GM19455 (cell line): ENCODE measurements around the gene SNPH.

Source experiments
- ATAC-seq: cut with Tn5 transposase; IDR thresholded peaks from one replicate; pipeline ENCODE4 v1.9.1; 2021; ENCODE audit not compliant: unreplicated experiment

The SNPH gene

DNA sequence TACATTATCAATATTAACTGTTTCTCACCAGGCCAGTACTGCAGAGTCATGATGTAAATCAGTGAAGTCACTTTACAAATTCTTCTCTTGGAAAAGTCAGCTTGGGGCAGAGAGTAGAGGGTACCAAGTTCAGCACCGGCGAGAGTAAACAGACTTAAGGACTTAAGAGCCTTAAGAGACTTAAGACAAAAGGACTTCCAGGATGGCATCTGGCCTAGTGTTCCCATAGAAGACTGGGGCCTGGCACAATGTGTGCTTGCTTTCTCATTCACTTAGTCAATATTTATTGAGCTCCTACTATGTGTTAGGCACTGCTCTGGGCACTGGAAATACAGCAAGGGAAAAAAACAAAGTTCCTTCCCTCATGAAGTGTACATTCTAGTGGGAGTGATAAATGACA, 1.4 kb upstream of the SNPH start:
- ATAC-seq: no peak

DNA sequence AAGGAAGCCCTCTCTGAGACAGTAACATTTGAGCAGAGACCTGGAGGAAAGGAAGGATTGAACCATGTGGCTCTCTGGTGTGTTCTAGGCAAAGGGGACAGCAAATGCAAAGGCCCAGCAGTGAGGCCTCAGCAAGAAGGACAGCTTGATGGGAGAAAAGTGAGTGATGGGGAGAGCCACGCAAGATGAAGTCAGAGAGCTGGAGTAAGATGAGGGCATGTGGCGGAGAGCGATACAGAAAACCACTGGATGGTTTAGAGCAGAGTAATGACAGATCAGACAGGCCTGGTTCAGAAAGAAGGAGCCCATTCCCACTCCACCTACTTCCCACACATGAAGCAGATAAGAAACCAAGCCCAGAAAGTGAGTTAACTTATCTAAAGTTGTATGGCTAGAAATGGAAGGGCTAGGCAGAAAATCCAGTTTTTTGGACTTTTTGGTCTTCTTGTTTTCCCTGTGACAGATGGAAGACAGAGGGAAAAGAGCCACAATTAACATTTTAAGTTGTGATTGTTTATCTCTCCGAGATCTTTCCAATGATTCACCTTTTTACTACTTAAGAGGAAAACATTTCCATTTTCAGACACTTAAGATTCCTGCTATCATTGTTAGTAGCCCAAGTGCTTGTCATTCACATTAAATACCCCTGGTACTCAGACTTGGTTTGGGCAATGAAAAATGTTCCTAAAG, 723 bp upstream of the SNPH start:
- ATAC-seq: no peak

DNA sequence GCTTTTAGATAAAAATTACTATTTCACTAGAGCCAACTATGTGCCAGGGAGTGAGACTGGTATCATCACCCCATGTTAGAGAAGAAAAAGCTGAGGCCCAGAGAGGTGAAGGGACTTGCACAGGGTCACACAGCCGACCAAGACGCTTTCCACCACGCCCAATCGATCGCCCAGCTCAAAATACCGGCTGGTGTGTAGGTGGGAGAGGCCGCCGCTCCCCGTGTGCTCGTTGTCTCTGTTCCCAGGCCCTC, 253 bp upstream of the SNPH start:
- no peak for ATAC-seq

DNA sequence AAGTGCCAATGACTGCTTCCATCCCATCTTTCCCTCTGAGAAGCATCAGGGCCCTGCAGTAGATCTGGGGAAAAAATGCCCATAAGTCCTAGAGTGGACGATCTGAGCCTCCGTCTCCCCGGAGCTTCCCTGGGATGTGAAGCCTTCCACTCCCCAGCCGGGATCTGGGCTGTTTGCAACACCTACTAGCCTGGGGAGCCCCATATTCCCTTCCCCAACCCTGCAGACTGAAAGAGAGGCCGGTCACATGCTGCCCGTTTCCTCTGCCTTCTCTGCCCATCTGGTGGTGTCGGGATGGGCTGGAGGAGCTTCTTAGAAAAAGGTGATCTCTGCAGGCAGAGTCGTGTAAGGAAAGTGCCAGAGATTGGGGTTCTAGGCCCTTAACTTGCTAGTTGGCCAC, 1.1 kb downstream of the SNPH start:
- no peak for ATAC-seq

DNA sequence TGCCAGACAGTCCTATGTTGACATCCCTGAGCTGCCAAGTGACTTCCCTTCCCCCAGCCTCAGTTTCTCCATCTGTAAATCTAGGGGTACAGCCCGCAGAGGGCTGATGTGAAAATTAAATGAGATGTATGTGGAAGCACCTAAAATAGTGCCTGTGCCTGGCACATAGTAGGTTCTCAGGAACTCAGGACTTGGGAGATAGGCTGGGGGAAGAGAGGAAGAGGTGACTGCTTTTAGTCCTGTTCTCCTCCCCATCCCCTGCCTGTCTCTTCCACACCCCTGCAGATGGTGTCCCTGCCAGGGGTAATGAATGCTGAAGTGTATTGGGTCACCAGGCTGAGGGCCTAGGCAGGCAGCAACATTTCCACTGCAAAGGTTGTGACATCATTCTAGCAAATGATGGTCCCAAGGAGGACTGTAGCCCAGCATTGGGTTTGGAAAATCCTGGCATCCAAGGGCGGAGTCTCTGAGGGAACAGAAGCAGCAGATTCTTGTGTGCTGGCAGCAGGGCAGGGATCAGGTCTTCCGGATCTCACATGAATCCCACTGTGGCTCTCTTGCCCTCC, 1.8 kb downstream of the SNPH start:
- ATAC-seq: no peak

DNA sequence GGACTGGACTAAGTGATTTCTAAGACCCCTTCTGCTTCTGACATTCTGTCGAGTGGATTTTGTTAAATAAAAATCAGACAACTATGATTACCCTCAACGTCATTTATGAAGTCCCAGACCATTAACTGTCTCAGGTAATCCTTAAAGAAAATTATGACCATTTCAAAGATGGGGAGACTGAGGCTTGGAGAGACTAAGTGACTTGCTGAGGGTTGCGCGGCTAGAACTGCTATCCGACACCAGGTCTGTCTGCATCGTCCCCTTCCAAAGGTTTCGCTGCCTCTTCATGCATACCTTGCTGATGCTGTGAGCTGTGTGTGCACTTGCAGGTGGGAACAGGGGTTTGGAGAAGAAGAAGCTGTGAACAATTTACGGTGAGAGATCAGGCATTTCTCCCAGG, 3.1 kb downstream of the SNPH start:
- ATAC-seq: no peak

DNA sequence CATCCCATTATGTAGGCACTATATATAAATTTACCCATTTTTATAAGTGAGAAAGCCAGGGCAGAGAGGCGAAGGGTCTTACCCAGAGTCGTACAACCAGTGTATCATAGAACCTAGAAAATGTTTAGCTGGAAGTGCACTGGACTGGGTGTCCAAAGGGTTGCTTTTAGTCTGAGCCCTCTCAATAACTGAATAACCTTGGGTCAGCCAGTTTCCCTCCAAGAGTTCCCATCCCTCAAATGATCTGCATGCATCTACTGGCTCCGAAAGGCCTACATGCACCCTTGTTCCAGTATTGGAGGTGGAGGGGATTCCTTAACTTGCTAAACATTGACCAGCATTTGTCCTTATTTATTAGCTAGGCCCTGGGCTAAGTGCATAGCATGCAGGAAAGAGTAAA, 3.8 kb downstream of the SNPH start:
- ATAC-seq: no peak

DNA sequence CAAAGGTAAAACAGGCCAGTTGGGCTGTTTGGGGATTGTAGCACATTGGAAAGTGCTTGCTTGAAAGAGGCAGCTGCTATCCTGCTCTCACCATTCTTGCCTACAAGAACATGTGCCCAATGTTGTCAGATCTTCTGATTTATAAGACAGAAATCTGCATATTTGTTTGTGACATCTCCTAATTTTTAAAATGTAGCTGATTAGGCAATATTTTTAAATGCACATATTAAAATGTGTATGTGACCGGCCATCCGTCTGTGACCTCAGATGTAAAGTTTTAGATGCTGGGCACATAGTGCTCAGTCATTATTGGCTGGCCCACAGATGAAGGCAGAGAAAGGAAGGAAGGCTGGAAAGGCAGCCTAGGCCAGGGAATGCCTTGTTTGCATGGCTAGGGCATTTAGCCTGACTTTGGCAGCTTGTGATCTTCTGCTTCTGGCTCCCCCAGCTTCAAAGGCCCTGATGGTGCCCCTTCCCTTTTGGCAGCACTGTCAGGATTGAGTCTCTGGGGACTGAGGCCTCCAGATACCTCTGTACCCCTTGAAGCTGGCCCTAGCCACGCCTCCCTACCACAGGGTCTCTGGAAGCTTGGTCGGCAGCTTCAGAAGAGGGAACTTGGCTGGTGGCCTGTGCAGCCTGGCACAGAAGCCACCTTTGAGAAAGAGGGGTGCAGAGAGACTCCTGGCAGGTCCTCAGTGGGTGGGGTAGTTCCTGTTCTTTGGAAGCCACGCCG, 6.4 kb downstream of the SNPH start:
- no peak for ATAC-seq

DNA sequence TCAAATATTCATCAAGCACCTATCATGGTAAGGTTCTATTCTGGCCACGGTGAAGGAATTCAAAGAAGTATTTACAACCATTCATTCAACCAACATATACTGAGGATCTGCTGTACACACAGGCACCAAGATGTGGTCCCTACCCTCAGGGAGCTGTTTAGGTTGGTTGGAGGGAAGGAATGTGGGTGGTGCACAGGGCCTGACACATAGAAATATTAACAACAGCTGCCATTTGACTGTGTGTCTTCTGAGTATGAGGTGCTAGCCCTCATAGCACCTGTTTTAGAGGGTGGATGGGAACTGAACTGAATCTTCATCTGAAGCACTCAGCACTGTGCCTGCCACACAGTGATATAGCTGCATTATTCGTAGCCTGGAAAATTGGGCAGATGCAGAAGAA, 7.3 kb downstream of the SNPH start:
- ATAC-seq: no peak

DNA sequence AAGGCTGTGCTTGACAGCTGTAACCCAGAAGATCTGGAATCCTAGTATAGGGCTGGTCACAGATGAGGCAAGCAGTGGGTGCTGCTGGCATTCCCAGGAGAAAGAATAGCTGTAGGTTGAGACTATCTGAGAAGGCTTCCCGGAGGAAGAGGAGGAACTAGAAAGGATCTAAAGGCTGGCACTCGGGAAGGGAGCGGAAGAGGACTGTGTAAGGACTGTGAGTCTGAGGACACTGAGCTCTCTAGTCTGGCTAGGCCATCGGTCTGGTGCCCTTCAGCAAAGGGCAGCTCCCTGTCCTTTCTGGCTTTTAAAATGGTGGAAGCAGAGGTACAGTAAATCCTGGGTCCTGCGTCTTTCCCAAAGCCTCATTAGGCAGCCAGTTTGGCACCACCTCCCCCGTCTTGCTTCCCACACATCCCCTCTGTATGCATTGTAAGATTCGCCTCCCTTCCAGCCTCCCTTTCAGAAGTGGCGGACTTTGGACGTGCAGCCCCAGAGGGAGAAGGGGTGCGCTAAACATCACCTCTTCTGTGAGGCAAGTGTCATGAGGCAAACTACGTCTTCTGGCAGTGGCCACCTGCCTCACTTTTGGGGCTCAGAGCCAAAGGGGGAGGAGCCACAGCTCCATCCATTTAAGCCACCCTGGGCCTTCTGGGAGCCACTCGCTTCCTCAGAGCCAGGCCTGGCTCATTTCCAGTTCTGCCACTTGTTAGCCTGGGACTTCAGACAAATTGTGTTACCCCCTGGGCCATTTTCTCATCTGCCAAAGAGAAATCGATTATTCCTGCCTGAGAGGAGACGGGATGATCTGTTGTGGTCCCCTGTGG, 8.6 kb downstream of the SNPH start:
- ATAC-seq: no peak

DNA sequence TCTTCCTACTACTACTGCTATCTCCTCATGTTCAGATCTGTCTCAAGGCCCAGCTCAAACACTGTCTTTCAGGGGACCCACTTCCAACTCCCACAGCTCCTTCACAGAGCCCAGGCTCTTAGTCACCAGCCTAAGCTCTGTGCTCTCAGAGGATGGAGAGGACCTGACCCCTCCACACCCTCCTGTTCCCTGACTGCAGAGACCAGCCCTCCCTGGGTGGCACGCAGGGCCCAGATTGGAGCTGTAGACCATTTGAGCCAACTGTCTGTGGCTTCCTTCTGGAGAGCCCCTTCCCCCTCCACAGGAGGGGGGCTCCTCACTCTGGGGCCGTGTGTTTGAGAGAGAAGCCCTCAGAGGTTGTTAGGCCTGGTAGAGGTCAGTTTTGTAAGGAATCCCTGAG, 9.8 kb downstream of the SNPH start:
- no peak for ATAC-seq

DNA sequence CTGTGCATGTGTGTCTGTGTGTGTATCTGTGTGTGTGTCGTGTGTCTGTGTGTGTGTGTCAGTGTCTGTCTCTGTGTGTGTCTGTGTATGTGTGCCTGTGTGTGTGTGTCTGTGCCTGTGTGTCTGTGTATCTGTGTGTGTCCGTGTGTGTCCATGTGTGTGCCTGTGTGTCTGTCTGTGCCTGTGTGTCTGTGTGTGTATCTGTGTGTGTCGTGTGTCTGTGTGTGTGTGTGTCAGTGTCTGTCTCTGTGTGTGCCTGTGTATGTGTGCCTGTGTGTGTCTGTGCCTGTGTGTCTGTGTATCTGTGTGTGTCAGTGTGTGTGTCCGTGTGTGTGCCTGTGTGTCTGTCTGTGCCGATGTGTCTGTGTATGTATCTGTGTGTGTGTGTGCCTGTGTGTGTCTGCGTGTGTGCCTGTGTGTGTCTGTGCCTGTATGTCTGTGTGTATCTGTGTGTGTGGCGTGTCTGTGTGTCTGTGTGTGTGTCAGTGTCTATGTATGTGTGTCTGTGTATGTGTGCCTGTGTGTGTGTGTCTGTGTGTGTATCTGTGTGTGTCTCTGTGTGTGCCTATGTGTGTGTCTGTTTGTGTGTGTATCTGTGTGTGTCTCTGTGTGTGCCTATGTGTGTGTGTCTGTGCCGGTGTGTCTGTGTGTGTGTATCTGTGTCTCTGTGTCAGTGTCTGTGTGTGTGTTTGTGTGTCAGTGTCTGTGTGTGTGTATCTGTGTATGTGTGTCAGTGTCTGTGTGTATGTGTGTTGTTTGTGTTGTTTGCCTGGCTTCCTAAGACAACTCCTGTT, 11.6 kb downstream of the SNPH start:
- no peak for ATAC-seq

DNA sequence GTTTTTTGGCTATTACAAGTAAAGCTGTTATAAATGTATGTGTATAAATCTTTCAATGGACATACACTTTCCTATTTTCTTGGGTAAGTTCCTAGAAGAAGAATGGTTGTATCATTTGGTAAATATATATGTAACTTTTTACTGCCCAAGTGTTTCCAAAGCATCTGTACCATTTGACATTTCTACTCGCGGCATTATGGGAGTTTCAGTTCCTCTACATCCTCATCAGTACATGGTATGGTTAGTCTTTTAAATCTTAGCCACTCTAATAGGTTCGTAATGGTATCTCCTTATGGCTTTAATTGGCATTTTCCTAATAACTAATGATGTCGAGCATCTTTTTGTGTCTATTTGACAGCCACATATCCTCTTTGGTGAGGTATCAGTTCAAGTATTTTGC, 12.9 kb downstream of the SNPH start:
- no peak for ATAC-seq

DNA sequence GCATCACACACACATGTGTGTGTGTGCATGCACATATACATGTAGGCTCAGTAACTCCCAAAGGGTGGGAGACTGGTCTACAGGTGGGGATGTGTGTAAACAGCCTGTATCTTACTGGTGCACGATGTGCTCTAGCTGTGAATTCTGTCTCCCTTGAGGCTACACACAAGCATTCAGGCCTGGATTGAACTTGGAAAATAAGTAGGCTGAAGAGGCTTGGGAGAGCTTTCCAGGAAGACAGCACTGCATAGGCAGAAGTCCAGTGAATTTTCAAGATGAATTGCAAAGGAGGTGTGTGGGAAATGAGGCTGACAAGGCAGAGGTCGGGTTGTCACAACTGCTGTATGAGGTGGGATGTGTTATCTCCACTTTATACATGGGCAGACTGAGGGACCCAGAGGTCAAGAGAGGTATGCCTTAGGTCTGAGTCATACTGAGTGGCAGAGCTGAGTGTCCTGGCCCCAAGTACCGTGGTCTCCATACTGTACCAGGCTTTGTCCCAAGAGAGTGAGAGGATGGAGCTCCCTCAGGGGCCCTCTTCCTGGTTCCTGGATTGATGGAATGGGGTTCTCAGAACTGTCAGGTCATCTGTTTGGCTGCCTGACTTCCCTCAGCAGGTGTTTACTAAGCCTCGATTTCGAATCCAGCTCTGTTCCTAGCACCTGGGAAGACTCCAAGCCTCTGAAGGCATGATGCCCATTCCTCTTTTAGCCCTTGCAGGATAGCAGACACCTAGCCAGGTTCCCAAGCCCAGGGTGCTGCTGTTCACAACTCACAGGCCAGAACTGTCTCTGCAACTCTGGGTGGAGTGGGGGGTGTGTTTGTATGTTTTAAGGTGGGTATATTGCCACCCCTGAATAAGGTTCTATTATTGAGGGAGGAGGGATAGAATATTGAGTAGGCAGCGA, 14.4 kb downstream of the SNPH start:
- no peak for ATAC-seq

DNA sequence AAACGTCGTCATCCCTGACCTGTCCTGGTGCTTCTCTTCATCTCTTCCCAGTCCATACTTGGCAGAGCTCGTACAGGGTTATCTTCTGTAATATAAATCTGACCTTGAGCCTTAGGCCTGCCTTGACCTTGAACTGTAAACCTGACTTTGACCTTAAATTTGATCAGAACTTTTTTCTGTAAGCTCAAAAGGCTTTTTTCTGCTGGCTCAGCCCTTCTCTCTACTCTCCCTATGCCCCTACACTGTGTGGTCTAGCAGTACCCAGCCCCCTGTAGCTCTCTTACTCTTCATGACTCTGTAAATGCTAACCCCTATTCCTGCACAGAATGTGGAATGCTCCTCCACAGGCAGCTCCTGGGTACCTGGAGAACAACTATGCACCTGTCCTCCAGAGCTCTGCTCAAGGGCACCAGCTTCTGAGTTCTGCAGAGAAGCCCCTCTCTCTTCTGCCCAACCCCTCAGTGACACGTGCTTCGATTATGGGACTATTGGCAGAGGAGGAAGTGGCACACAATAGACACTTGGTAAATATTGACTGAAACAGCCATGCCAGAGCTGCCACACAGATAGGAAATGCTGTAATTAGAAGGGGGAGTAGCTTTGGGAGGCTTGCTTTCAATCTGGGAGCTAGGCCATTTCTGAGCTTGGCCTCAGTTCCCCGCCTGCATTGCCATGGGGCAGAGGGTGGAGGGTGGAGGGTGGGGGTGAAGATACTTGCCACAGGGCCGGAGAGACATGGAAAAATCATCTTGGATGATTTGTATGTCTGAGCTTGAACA, 15.4 kb downstream of the SNPH start:
- no peak for ATAC-seq

DNA sequence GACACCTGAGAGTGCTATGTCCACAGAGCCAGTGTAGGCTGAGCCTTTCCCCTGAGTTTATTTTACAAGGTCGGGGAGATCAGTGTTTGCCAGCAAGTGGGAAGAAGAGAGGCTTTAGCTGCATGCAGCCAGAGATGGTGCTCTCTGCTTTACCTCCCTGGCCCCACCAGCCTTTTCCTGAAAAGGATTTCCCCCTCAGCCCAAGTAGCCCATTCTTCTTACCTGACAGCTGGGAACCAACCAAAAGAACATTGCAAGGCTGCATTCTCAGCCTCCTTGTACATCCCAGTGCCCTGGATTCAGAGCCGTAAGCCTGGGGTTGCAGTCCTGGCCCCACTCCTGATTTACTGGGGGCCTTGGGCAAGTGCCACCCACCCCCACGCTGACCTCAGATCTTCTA, 16.9 kb downstream of the SNPH start:
- no peak for ATAC-seq

DNA sequence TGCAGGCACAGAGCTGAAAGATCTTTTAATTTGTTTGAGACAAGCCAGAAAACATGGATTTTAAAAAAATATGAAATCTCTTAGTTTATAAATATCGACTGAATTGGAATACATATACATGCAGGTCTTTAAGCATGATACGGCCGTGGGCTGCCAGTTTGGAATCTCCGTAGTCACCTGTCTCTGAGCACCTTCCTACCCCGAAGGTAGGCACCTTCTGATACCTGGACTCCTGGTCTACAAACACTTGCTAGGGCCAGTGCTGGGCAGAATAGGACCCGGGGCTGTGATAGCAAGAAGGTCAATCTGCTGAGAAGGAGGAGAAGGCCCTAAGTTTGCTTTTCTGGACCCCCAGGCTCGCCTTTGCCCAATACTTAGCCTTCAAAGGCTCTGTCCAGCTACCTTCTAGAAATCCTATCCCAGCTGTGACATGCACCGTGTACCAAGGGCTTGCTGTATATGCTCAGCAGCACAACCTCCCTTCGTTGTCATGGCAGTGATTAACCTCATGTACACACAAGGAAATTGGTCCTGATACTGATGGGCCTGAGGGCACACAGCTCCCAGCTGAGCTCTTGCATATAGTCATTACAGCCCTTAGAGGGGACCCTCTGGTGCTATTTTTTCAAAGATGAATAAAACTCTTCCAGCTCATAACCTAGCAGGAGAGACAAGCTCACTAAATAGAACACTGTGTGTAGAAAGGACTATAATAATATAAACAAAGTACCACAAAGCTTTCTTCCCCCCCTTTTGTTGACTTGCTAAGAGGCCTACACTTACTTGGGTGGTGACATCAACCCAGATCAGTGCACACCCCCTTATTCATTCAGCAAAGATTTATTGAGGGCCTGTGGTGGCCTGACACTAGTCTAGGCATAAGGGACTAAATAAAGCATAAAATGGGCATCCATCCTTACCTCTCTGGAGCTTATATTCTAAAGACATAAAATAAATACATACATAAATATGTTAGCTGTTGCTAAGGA, 17.7 kb downstream of the SNPH start:
- no peak for ATAC-seq
